GM23338 (cell line): ENCODE measurements around the gene RNF213.

Experiments used
- CREB1 ChIP-seq: fragments of 250-450 bp; sonication (Bioruptor Pico); IDR thresholded peaks from 2 replicates; pipeline ENCODE4 v1.5.0; 2020; ENCODE audit warnings: low read depth, mild to moderate bottlenecking, moderate library complexity
- EZH2 ChIP-seq: fragments of 200-600 bp; sonication (generic); IDR thresholded peaks from one replicate; pipeline ENCODE4 v1.8.0; 2017; ENCODE audit warnings: antibody characterized with exemption, mild to moderate bottlenecking, low read depth; ENCODE audit not compliant: unreplicated experiment
- EZH2phosphoT487 ChIP-seq: fragments of 200-600 bp; sonication (generic); IDR thresholded peaks from one replicate; pipeline ENCODE4 v1.8.1; 2018; ENCODE audit warnings: antibody characterized with exemption; ENCODE audit not compliant: unreplicated experiment
- NANOG ChIP-seq: IDR thresholded peaks from 2 replicates; pipeline ENCODE4 v1.6.1; 2016; ENCODE audit warnings: antibody characterized with exemption, borderline replicate concordance
- POLR2AphosphoS5 ChIP-seq: IDR thresholded peaks from 2 replicates; pipeline ENCODE4 v1.6.1; 2016; ENCODE audit warnings: antibody characterized with exemption, low read depth
- TF ChIP-seq, protein P1 (sequence below), 2 experiments: fragments of 200-600 bp in 1 of 2; sonication (generic) in 1 of 2; conservative IDR thresholded peaks; 2 replicates each; pipeline versions ENCODE4 v1.5.1 to v1.6.1; 2016 to 2017; ENCODE audit warnings: antibody characterized with exemption in 2 of 2, low read depth in 2 of 2, mild to moderate bottlenecking in 2 of 2, moderate library complexity in 1 of 2
- TF ChIP-seq, protein P2 (sequence below): IDR thresholded peaks from one replicate; pipeline ENCODE4 v1.6.1; 2018; ENCODE audit warnings: antibody characterized with exemption; ENCODE audit not compliant: unreplicated experiment

GRCh38 chr17:80331820-80332219 lies 71.2 kb downstream of the RNF213 start:
- TF ChIP-seq, protein P1, sequence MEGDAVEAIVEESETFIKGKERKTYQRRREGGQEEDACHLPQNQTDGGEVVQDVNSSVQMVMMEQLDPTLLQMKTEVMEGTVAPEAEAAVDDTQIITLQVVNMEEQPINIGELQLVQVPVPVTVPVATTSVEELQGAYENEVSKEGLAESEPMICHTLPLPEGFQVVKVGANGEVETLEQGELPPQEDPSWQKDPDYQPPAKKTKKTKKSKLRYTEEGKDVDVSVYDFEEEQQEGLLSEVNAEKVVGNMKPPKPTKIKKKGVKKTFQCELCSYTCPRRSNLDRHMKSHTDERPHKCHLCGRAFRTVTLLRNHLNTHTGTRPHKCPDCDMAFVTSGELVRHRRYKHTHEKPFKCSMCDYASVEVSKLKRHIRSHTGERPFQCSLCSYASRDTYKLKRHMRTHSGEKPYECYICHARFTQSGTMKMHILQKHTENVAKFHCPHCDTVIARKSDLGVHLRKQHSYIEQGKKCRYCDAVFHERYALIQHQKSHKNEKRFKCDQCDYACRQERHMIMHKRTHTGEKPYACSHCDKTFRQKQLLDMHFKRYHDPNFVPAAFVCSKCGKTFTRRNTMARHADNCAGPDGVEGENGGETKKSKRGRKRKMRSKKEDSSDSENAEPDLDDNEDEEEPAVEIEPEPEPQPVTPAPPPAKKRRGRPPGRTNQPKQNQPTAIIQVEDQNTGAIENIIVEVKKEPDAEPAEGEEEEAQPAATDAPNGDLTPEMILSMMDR (conservative IDR thresholded peaks at IDR 0.05; ENCODE audit: low read depth in 2 of 2): no peak
- TF ChIP-seq POLR2AphosphoS5 (no peak), EZH2 (no peak), EZH2phosphoT487 (no peak), NANOG (no peak), CREB1 (CRISPR knock-in tag) (no peak)
- TF ChIP-seq, protein P2, sequence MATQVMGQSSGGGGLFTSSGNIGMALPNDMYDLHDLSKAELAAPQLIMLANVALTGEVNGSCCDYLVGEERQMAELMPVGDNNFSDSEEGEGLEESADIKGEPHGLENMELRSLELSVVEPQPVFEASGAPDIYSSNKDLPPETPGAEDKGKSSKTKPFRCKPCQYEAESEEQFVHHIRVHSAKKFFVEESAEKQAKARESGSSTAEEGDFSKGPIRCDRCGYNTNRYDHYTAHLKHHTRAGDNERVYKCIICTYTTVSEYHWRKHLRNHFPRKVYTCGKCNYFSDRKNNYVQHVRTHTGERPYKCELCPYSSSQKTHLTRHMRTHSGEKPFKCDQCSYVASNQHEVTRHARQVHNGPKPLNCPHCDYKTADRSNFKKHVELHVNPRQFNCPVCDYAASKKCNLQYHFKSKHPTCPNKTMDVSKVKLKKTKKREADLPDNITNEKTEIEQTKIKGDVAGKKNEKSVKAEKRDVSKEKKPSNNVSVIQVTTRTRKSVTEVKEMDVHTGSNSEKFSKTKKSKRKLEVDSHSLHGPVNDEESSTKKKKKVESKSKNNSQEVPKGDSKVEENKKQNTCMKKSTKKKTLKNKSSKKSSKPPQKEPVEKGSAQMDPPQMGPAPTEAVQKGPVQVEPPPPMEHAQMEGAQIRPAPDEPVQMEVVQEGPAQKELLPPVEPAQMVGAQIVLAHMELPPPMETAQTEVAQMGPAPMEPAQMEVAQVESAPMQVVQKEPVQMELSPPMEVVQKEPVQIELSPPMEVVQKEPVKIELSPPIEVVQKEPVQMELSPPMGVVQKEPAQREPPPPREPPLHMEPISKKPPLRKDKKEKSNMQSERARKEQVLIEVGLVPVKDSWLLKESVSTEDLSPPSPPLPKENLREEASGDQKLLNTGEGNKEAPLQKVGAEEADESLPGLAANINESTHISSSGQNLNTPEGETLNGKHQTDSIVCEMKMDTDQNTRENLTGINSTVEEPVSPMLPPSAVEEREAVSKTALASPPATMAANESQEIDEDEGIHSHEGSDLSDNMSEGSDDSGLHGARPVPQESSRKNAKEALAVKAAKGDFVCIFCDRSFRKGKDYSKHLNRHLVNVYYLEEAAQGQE: no peak
